ENCODE measurements around the gene DMD. TPM values are rescaled to one million over a fixed set of nuclear protein-coding genes. Genes with fewer than 3 reads are reported as not detected.

Gene DMD
- total and polyA plus RNA-seq, 2 of the 8 experiments (the other 6 are each of a cell fraction or from before 2014, with no cell fraction given): 4.8 to 7.4 TPM

GRCh38 chrX:31858915-31859314 lies 1352.4 kb downstream of the DMD start (continued):
- no peak for TF ChIP-seq SAP30 (IDR thresholded peaks at IDR 0.05; ENCODE audit: insufficient read depth, insufficient replicate concordance, low read length)
- TF ChIP-seq JUN (IDR thresholded peaks at IDR 0.05; ENCODE audit: low read depth, low read length): no peak
- TF ChIP-seq EGR1 (IDR thresholded peaks at IDR 0.05; ENCODE audit: borderline replicate concordance, low read depth, low read length): no peak
- no peak for TF ChIP-seq MAX (IDR thresholded peaks at IDR 0.05)
- TF ChIP-seq TEAD4 (IDR thresholded peaks at IDR 0.05; ENCODE audit: low read depth, low read length): no peak

All from H1 (cell line).